ENCODE results near the gene PSMC3.

The PSMC3 gene

GRCh38 chr11:47442514-47442913 is 16.3 kb upstream of the PSMC3 start:
- DNase-seq: no peak

- DNase-seq: no peak
Measured at GRCh38 chr11:47441421-47441820, 15.2 kb upstream of the PSMC3 start.

GRCh38 chr11:47440054-47440476 is 13.8 kb upstream of the PSMC3 start:
- no peak for DNase-seq

- DNase-seq: no peak
Measured at GRCh38 chr11:47438721-47439120, 12.5 kb upstream of the PSMC3 start.

GRCh38 chr11:47437746-47438418 is 11.6 kb upstream of the PSMC3 start:
- DNase-seq: no peak

GRCh38 chr11:47437218-47437745 is 11.0 kb upstream of the PSMC3 start:
- no peak for DNase-seq

GRCh38 chr11:47436726-47437125 is 10.5 kb upstream of the PSMC3 start:
- DNase-seq: no peak

GRCh38 chr11:47435687-47436086 is 9.4 kb upstream of the PSMC3 start:
- no peak for DNase-seq

- DNase-seq: no peak
Measured at GRCh38 chr11:47434011-47434786, 8.0 kb upstream of the PSMC3 start.

- no peak for DNase-seq
Measured at GRCh38 chr11:47433157-47433556, 6.9 kb upstream of the PSMC3 start.

GRCh38 chr11:47431356-47432083 is 5.3 kb upstream of the PSMC3 start:
- DNase-seq: no peak

GRCh38 chr11:47430524-47430923 is 4.3 kb upstream of the PSMC3 start:
- DNase-seq: no peak

- no peak for DNase-seq
Measured at GRCh38 chr11:47425611-47426010, 628 bp downstream of the PSMC3 start.

GRCh38 chr11:47418454-47419259 is 7.6 kb downstream of the PSMC3 start:
- no peak for DNase-seq

- no peak for DNase-seq
Measured at GRCh38 chr11:47417712-47418111, 8.5 kb downstream of the PSMC3 start.

- DNase-seq: no peak
Measured at GRCh38 chr11:47415949-47416472, 10.2 kb downstream of the PSMC3 start.

- no peak for DNase-seq
Measured at GRCh38 chr11:47415091-47415854, 11.0 kb downstream of the PSMC3 start.

GRCh38 chr11:47414685-47415070 is 11.6 kb downstream of the PSMC3 start:
- no peak for DNase-seq

GRCh38 chr11:47413908-47414684 is 12.1 kb downstream of the PSMC3 start:
- no peak for DNase-seq

GRCh38 chr11:47413351-47413750 is 12.9 kb downstream of the PSMC3 start:
- DNase-seq: no peak
